Measurements from ENCODE around the gene MTMR12.
A peak's percentile ranks its signal among the peaks of the same experiment; 100 is the strongest.
"Not testable (repeated sequence)": the region's sequence is repeated elsewhere in the genome, so short reads cannot be mapped to it uniquely, and the experiment has no call there.

MTMR12 gene

GRCh38 chr5:32295966-32296772 lies 16.6 kb downstream of the MTMR12 start:
- not testable (repeated sequence) for H3K36me3 ChIP-seq (ENCODE audit: control insufficient read depth, insufficient read depth, low read length); H3K27ac ChIP-seq (ENCODE audit: low read depth, low read length); H4K5ac ChIP-seq (ENCODE audit: low read length); H2BK5ac ChIP-seq (ENCODE audit: low read length); H3K4ac ChIP-seq (ENCODE audit: low read depth, low read length); H3K4me2 ChIP-seq (ENCODE audit: low read length); H3K27me3 ChIP-seq (ENCODE audit: insufficient read depth, low read length, poor library complexity); H3K23ac ChIP-seq (ENCODE audit: low read length); H3K4me1 ChIP-seq (ENCODE audit: control insufficient read depth, low read depth, low read length); H3K18ac ChIP-seq (ENCODE audit: low read length); H4K8ac ChIP-seq (ENCODE audit: low read depth, low read length); H2BK120ac ChIP-seq (ENCODE audit: low read depth, low read length); H2AK5ac ChIP-seq (ENCODE audit: low read length); H3K4me3 ChIP-seq (ENCODE audit: low read length); H2BK15ac ChIP-seq (replicated peaks; ENCODE audit: low read depth); H3K56ac ChIP-seq (ENCODE audit: low read length); H3K9ac ChIP-seq (ENCODE audit: low read length); DNase-seq
- Histone ChIP-seq H3K79me2 (ENCODE audit: control insufficient read depth, insufficient read depth, low read length) (peaks cover 37% of the 10 kb centered on the region), H3K79me1 (ENCODE audit: low read length) (peaks cover 32% of the 10 kb centered on the region)
- WGBS (ENCODE audit: extremely low coverage, insufficient coverage, low lambda C conversion rate) = no CpG with 5 or more reads among the region's 9 CpGs

- DNase-seq = no peak
Measured at GRCh38 chr5:32291591-32291990, 21.1 kb downstream of the MTMR12 start.

GRCh38 chr5:32290922-32291321 lies 21.8 kb downstream of the MTMR12 start:
- no peaks in the 10 kb centered on the region for H3K36me3 ChIP-seq (ENCODE audit: control insufficient read depth, insufficient read depth, low read length)
- no peak overlapping the region for H3K27ac ChIP-seq (ENCODE audit: low read depth, low read length)
- no peak overlapping the region for H3K4me2 ChIP-seq (ENCODE audit: low read length)
- no peak for DNase-seq
- H3K4me1 ChIP-seq (ENCODE audit: control insufficient read depth, low read depth, low read length) = peaks cover 5% of the 10 kb centered on the region
- peaks cover 13% of the 10 kb centered on the region for H3K79me1 ChIP-seq (ENCODE audit: low read length)
- H3K23ac ChIP-seq (ENCODE audit: low read length) = no peak overlapping the region
- no peak overlapping the region for H3K18ac ChIP-seq (ENCODE audit: low read length)
- no peak overlapping the region for H2BK120ac ChIP-seq (ENCODE audit: low read depth, low read length)
- H2BK15ac ChIP-seq (replicated peaks; ENCODE audit: low read depth) = no peak overlapping the region
- H3K79me2 ChIP-seq (ENCODE audit: control insufficient read depth, insufficient read depth, low read length) = peaks cover 14% of the 10 kb centered on the region
- H3K4me3 ChIP-seq (ENCODE audit: low read length) = no peak overlapping the region
- WGBS (ENCODE audit: extremely low coverage, insufficient coverage, low lambda C conversion rate) = no CpG with 5 or more reads among the region's 5 CpGs
- no peaks in the 10 kb centered on the region for H3K27me3 ChIP-seq (ENCODE audit: insufficient read depth, low read length, poor library complexity)
- H3K4ac ChIP-seq (ENCODE audit: low read depth, low read length) = no peak overlapping the region
- no peak overlapping the region for H3K56ac ChIP-seq (ENCODE audit: low read length)
- H2AK5ac ChIP-seq (ENCODE audit: low read length) = no peak overlapping the region
- no peak overlapping the region for H4K5ac ChIP-seq (ENCODE audit: low read length)
- H3K9ac ChIP-seq (ENCODE audit: low read length) = no peak overlapping the region
- H2BK5ac ChIP-seq (ENCODE audit: low read length) = no peak overlapping the region
- H4K8ac ChIP-seq (ENCODE audit: low read depth, low read length) = no peak overlapping the region

More at GRCh38 chr5:32291591-32291990, 21.1 kb downstream of the MTMR12 start:
- H3K4ac ChIP-seq (ENCODE audit: low read depth, low read length) = no peak overlapping the region
- H2BK15ac ChIP-seq (replicated peaks; ENCODE audit: low read depth) = no peak overlapping the region
- H4K8ac ChIP-seq (ENCODE audit: low read depth, low read length) = no peak overlapping the region
- H3K9ac ChIP-seq (ENCODE audit: low read length) = no peak overlapping the region
- peaks cover 13% of the 10 kb centered on the region for H3K79me1 ChIP-seq (ENCODE audit: low read length)
- no peak overlapping the region for H4K5ac ChIP-seq (ENCODE audit: low read length)
- no peaks in the 10 kb centered on the region for H3K36me3 ChIP-seq (ENCODE audit: control insufficient read depth, insufficient read depth, low read length)
- no peak overlapping the region for H3K27ac ChIP-seq (ENCODE audit: low read depth, low read length)
- no peak overlapping the region for H3K4me3 ChIP-seq (ENCODE audit: low read length)
- no CpG with 5 or more reads among the region's 7 CpGs for WGBS (ENCODE audit: extremely low coverage, insufficient coverage, low lambda C conversion rate)
- H2BK120ac ChIP-seq (ENCODE audit: low read depth, low read length) = no peak overlapping the region
- no peak overlapping the region for H3K4me2 ChIP-seq (ENCODE audit: low read length)
- peaks cover 16% of the 10 kb centered on the region for H3K79me2 ChIP-seq (ENCODE audit: control insufficient read depth, insufficient read depth, low read length)
- no peak overlapping the region for H2AK5ac ChIP-seq (ENCODE audit: low read length)
- H3K56ac ChIP-seq (ENCODE audit: low read length) = no peak overlapping the region
- no peak overlapping the region for H2BK5ac ChIP-seq (ENCODE audit: low read length)
- no peak overlapping the region for H3K23ac ChIP-seq (ENCODE audit: low read length)
- no peaks in the 10 kb centered on the region for H3K27me3 ChIP-seq (ENCODE audit: insufficient read depth, low read length, poor library complexity)
- no peak overlapping the region for H3K18ac ChIP-seq (ENCODE audit: low read length)
- H3K4me1 ChIP-seq (ENCODE audit: control insufficient read depth, low read depth, low read length) = peaks cover 5% of the 10 kb centered on the region

- not testable (repeated sequence) for H3K27me3 ChIP-seq (ENCODE audit: insufficient read depth, low read length, poor library complexity); H3K36me3 ChIP-seq (ENCODE audit: control insufficient read depth, insufficient read depth, low read length); H3K4me2 ChIP-seq (ENCODE audit: low read length); H2BK15ac ChIP-seq (replicated peaks; ENCODE audit: low read depth); H3K4me3 ChIP-seq (ENCODE audit: low read length); H3K4ac ChIP-seq (ENCODE audit: low read depth, low read length); H3K4me1 ChIP-seq (ENCODE audit: control insufficient read depth, low read depth, low read length); H2AK5ac ChIP-seq (ENCODE audit: low read length); H3K23ac ChIP-seq (ENCODE audit: low read length); H3K9ac ChIP-seq (ENCODE audit: low read length); H2BK120ac ChIP-seq (ENCODE audit: low read depth, low read length); H3K27ac ChIP-seq (ENCODE audit: low read depth, low read length); H4K8ac ChIP-seq (ENCODE audit: low read depth, low read length); H4K5ac ChIP-seq (ENCODE audit: low read length); H3K18ac ChIP-seq (ENCODE audit: low read length); DNase-seq; H2BK5ac ChIP-seq (ENCODE audit: low read length); H3K56ac ChIP-seq (ENCODE audit: low read length)
- Histone ChIP-seq H3K79me1 (ENCODE audit: low read length) (peaks cover 16% of the 10 kb centered on the region), H3K79me2 (ENCODE audit: control insufficient read depth, insufficient read depth, low read length) (peaks cover 16% of the 10 kb centered on the region)
- no CpG with 5 or more reads among the region's 3 CpGs for WGBS (ENCODE audit: extremely low coverage, insufficient coverage, low lambda C conversion rate)
Measured at GRCh38 chr5:32290501-32290900, 22.2 kb downstream of the MTMR12 start.

- Histone ChIP-seq H3K79me2 (ENCODE audit: control insufficient read depth, insufficient read depth, low read length) (peaks cover 15% of the 10 kb centered on the region), H3K79me1 (ENCODE audit: low read length) (peaks cover 14% of the 10 kb centered on the region)
- not testable (repeated sequence) for H2BK15ac ChIP-seq (replicated peaks; ENCODE audit: low read depth); H3K4me2 ChIP-seq (ENCODE audit: low read length); H2AK5ac ChIP-seq (ENCODE audit: low read length); H2BK120ac ChIP-seq (ENCODE audit: low read depth, low read length); H3K27me3 ChIP-seq (ENCODE audit: insufficient read depth, low read length, poor library complexity); H3K27ac ChIP-seq (ENCODE audit: low read depth, low read length); H3K4ac ChIP-seq (ENCODE audit: low read depth, low read length); H3K4me1 ChIP-seq (ENCODE audit: control insufficient read depth, low read depth, low read length); H3K36me3 ChIP-seq (ENCODE audit: control insufficient read depth, insufficient read depth, low read length); H2BK5ac ChIP-seq (ENCODE audit: low read length); H3K9ac ChIP-seq (ENCODE audit: low read length); H3K23ac ChIP-seq (ENCODE audit: low read length); H3K18ac ChIP-seq (ENCODE audit: low read length); H3K4me3 ChIP-seq (ENCODE audit: low read length); H4K8ac ChIP-seq (ENCODE audit: low read depth, low read length); H4K5ac ChIP-seq (ENCODE audit: low read length); DNase-seq; H3K56ac ChIP-seq (ENCODE audit: low read length)
- WGBS (ENCODE audit: extremely low coverage, insufficient coverage, low lambda C conversion rate) = no CpG with 5 or more reads among the region's 1 CpG
Measured at GRCh38 chr5:32289986-32290385, 22.8 kb downstream of the MTMR12 start.

GRCh38 chr5:32288135-32288534 lies 24.6 kb downstream of the MTMR12 start:
- not testable (repeated sequence) for H3K36me3 ChIP-seq (ENCODE audit: control insufficient read depth, insufficient read depth, low read length); H2BK15ac ChIP-seq (replicated peaks; ENCODE audit: low read depth); H3K4ac ChIP-seq (ENCODE audit: low read depth, low read length); H3K56ac ChIP-seq (ENCODE audit: low read length); H3K27me3 ChIP-seq (ENCODE audit: insufficient read depth, low read length, poor library complexity); H4K5ac ChIP-seq (ENCODE audit: low read length); H3K4me2 ChIP-seq (ENCODE audit: low read length); H3K79me2 ChIP-seq (ENCODE audit: control insufficient read depth, insufficient read depth, low read length); H3K27ac ChIP-seq (ENCODE audit: low read depth, low read length); H3K4me1 ChIP-seq (ENCODE audit: control insufficient read depth, low read depth, low read length); H3K79me1 ChIP-seq (ENCODE audit: low read length); H2AK5ac ChIP-seq (ENCODE audit: low read length); H3K9ac ChIP-seq (ENCODE audit: low read length); H3K23ac ChIP-seq (ENCODE audit: low read length); H2BK120ac ChIP-seq (ENCODE audit: low read depth, low read length); H3K4me3 ChIP-seq (ENCODE audit: low read length); H2BK5ac ChIP-seq (ENCODE audit: low read length); H4K8ac ChIP-seq (ENCODE audit: low read depth, low read length); H3K18ac ChIP-seq (ENCODE audit: low read length)
- DNase-seq = peak; percentile 73
- WGBS (ENCODE audit: extremely low coverage, insufficient coverage, low lambda C conversion rate) = no CpG with 5 or more reads among the region's 3 CpGs

All from mesendoderm (in vitro differentiated cells).